ENCODE measurements around the gene ZNF775.
A peak's percentile ranks its signal among the peaks of the same experiment; 100 is the strongest.

ZNF775 gene

DNA sequence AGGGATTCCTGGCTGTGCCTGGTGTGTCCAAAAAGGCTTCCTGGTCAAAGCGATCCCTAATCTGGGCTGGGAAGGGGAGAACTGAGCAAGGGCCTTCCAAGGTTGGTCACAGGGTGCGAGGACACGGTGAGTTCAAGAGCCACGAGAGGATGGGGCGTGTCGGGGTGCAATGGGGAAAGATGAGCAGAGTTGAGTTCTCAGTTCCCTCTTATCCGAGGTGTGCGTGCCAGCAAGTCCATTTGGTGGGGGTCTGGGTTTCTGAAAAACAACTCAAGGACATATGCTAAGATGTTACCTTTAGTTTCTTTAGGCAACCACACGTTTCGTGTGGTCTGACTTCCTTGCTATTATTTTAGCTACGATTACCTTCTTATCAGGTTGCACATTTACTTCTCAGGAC, 1.3 kb downstream of the ZNF775 start:
- no peak for DNase-seq (ENCODE audit: extremely low read depth, low read depth)
- peak overlapping the region; percentile 73 for H3K4me3 ChIP-seq (replicated peaks; ENCODE audit: low read depth, low read length)
- TF ChIP-seq, protein P1, sequence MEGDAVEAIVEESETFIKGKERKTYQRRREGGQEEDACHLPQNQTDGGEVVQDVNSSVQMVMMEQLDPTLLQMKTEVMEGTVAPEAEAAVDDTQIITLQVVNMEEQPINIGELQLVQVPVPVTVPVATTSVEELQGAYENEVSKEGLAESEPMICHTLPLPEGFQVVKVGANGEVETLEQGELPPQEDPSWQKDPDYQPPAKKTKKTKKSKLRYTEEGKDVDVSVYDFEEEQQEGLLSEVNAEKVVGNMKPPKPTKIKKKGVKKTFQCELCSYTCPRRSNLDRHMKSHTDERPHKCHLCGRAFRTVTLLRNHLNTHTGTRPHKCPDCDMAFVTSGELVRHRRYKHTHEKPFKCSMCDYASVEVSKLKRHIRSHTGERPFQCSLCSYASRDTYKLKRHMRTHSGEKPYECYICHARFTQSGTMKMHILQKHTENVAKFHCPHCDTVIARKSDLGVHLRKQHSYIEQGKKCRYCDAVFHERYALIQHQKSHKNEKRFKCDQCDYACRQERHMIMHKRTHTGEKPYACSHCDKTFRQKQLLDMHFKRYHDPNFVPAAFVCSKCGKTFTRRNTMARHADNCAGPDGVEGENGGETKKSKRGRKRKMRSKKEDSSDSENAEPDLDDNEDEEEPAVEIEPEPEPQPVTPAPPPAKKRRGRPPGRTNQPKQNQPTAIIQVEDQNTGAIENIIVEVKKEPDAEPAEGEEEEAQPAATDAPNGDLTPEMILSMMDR (IDR thresholded peaks at IDR 0.05; ENCODE audit: low read depth, low read length, missing control alignments) = no peak

GRCh38 chr7:150381096-150381495, 2.0 kb downstream of the ZNF775 start:
- H3K4me3 ChIP-seq (replicated peaks; ENCODE audit: low read depth, low read length) = no peak overlapping the region
- no peak for DNase-seq (ENCODE audit: extremely low read depth, low read depth)
- TF ChIP-seq, protein P1 (IDR thresholded peaks at IDR 0.05; ENCODE audit: low read depth, low read length, missing control alignments) = no peak

- DNase-seq (ENCODE audit: extremely low read depth, low read depth) = no peak
- H3K4me3 ChIP-seq (replicated peaks; ENCODE audit: low read depth, low read length) = no peak overlapping the region
- TF ChIP-seq, protein P1 (IDR thresholded peaks at IDR 0.05; ENCODE audit: low read depth, low read length, missing control alignments) = no peak
Measured at GRCh38 chr7:150381785-150382122, 2.6 kb downstream of the ZNF775 start.

DNA sequence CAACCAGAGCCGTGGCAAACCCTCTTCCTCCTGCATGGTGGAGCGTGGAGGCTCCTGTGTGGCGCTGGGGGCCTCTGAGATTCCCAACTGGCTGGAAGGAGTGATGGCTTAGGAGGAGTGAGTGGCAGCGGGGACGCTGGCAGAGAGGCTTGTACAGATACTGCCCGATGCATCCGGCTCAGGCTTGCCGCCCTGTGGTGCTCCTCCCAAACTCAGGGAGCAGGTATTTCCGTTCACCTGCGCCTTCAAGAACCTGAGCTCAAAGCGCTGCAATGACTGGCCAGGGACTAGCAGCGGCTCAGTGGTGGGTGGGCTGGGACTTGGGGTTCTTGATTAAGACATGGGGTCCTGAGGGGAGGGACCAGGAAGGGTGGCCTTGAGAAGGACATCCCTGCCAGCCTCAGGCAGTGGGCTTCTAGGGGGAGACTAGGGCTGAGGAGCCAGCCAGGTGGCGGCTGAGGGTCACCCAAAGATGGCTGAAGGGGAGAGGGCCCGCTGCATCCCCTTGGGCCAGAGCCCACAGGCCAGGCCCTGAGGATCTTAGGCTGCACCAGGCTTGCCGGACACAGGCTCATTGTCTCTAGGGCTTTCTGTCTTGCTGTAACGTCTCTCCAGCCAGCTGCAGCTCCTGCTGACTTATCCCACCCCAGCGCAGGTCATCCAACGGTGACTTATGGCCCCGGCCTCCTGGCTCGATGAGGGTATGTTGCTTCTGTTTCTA, 3.2 kb downstream of the ZNF775 start:
- no peak overlapping the region for H3K4me3 ChIP-seq (replicated peaks; ENCODE audit: low read depth, low read length)
- no peak for DNase-seq (ENCODE audit: extremely low read depth, low read depth)
- TF ChIP-seq, protein P1 (IDR thresholded peaks at IDR 0.05; ENCODE audit: low read depth, low read length, missing control alignments) = no peak

GRCh38 chr7:150382844-150383225, 3.7 kb downstream of the ZNF775 start:
- TF ChIP-seq, protein P1 (IDR thresholded peaks at IDR 0.05; ENCODE audit: low read depth, low read length, missing control alignments) = no peak
- no peak for DNase-seq (ENCODE audit: extremely low read depth, low read depth)
- no peak overlapping the region for H3K4me3 ChIP-seq (replicated peaks; ENCODE audit: low read depth, low read length)

DNA sequence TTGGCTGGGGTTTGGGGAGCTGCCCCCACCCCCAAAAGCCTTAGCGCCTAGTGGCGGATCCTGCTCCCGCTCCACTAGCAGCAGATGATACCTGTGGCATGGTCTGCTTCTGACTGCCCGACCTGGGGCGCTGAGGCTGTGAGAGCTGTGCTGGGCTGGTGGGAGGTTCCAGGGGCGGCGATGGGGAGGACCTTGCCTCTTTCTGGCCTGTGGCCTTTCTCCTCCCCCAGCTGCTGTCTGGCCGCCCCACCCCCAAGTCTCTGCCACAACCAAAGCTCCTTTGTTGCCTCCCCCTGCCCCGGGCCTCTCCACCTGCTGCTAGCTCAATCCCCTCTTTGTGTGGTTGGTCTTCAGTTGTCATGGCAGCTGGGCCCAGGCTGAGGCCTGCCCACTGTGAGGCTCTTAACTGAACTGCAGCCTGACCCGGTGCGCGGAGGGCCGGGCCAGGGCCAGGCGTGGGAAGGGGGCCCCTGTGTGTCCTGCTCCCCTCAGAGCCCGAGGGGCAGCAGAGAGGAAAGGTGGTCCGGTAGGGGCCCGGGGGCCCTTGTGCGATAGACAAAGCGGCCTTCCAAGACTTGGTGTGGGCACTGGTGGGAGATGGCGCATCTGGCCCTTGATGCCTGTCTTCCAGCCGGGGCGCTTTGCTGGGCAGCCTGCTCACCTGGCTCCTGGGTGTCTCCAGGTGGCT, 4.7 kb downstream of the ZNF775 start:
- no peak overlapping the region for H3K4me3 ChIP-seq (replicated peaks; ENCODE audit: low read depth, low read length)
- no peak for DNase-seq (ENCODE audit: extremely low read depth, low read depth)

More for the DNA sequence above, 4.7 kb downstream of the ZNF775 start:
- TF ChIP-seq, protein P1 (IDR thresholded peaks at IDR 0.05; ENCODE audit: low read depth, low read length, missing control alignments) = no peak
